HEK293 (cell line): Measurements from ENCODE around the gene RPRML.
A peak's percentile ranks its signal among the peaks of the same experiment; 100 is the strongest.

Experiments used
- CTCF ChIA-PET: fragments of 350-600 bp; formaldehyde crosslinking; extraction: SDS; loops from one replicate; lab custom pipeline; 2021; ENCODE audit warnings: antibody characterized with exemption; lab: Yijun Ruan, JAX
- POLR2A ChIA-PET: fragments of 300-600 bp; formaldehyde crosslinking; extraction: SDS; loops from one replicate; lab custom pipeline; 2020; ENCODE audit warnings: antibody characterized with exemption, inconsistent platforms; lab: Yijun Ruan, JAX
- H3K27ac ChIP-seq: fragments of 200-500 bp; sonication (Bioruptor generic); 2 replicates; pipeline ENCODE4 v1.5.1; 2014; ENCODE audit warnings: low read depth, low read length, control low read depth, inconsistent platforms; ENCODE audit errors: extremely low read depth
- H3K36me3 ChIP-seq, 2 experiments: fragments of 200-500 bp in 1 of 2; sonication (Bioruptor generic) in 1 of 2; 1 replicate in 1 of 2; 2 replicates in 1 of 2; pipeline ENCODE4 v1.5.1; 2014 to 2017; ENCODE audit warnings: inconsistent platforms in 2 of 2, low read length in 2 of 2; ENCODE audit not compliant: control insufficient read depth in 2 of 2, insufficient read depth in 1 of 2
- H3K4me1 ChIP-seq: fragments of 200-500 bp; sonication (Bioruptor generic); 2 replicates; pipeline ENCODE4 v1.5.1; 2014; ENCODE audit warnings: mild to moderate bottlenecking, low read length, inconsistent platforms; ENCODE audit not compliant: control insufficient read depth, insufficient read depth
- H3K4me3 ChIP-seq: 2 replicates; pipeline ENCODE4 v1.5.1; 2011; ENCODE audit warnings: low read depth, mild to moderate bottlenecking, control low read depth, low read length, moderate library complexity
- H3K9me3 ChIP-seq: fragments of 200-500 bp; sonication (Bioruptor generic); 2 replicates; pipeline ENCODE4 v1.5.1; 2014; ENCODE audit warnings: low read depth, low read length, inconsistent platforms; ENCODE audit not compliant: control insufficient read depth, insufficient read depth
- GFI1B ChIP-seq: fragments of 450-650 bp; formaldehyde crosslinking; IDR thresholded peaks from 2 replicates; pipeline ENCODE4 v1.5.1; 2016; ENCODE audit warnings: missing biosample characterization, missing genetic modification characterization
- KLF7 ChIP-seq: fragments of 450-650 bp; formaldehyde crosslinking; IDR thresholded peaks from 2 replicates; pipeline ENCODE4 v1.5.1; 2016; ENCODE audit warnings: missing biosample characterization, missing genetic modification characterization, borderline replicate concordance
- SCRT2 ChIP-seq: fragments of 450-650 bp; formaldehyde crosslinking; IDR thresholded peaks from 2 replicates; pipeline ENCODE4 v1.5.1; 2016; ENCODE audit warnings: missing biosample characterization, missing genetic modification characterization
- ZBTB20 ChIP-seq: fragments of 450-650 bp; formaldehyde crosslinking; IDR thresholded peaks from 2 replicates; pipeline ENCODE4 v1.5.1; 2016; ENCODE audit warnings: missing biosample characterization, missing genetic modification characterization
- ZFP37 ChIP-seq: fragments of 450-650 bp; formaldehyde crosslinking; IDR thresholded peaks from 2 replicates; pipeline ENCODE4 v1.5.1; 2016; ENCODE audit warnings: missing biosample characterization, missing genetic modification characterization
- ZNF132 ChIP-seq: fragments of 450-650 bp; formaldehyde crosslinking; IDR thresholded peaks from 2 replicates; pipeline ENCODE4 v1.5.1; 2017; ENCODE audit warnings: missing biosample characterization, missing genetic modification characterization, borderline replicate concordance
- ZNF211 ChIP-seq: fragments of 450-650 bp; formaldehyde crosslinking; IDR thresholded peaks from 2 replicates; pipeline ENCODE4 v1.5.1; 2016; ENCODE audit warnings: low read depth, missing biosample characterization, missing genetic modification characterization
- ZNF24 ChIP-seq: fragments of 450-650 bp; formaldehyde crosslinking; IDR thresholded peaks from 2 replicates; pipeline ENCODE4 v1.5.1; 2016; ENCODE audit warnings: missing biosample characterization, missing genetic modification characterization
- ZNF324 ChIP-seq: fragments of 450-650 bp; formaldehyde crosslinking; IDR thresholded peaks from 2 replicates; pipeline ENCODE4 v1.5.1; 2016; ENCODE audit warnings: missing biosample characterization, missing genetic modification characterization
- ZNF423 ChIP-seq: fragments of 450-650 bp; formaldehyde crosslinking; IDR thresholded peaks from 2 replicates; pipeline ENCODE4 v1.5.1; 2016; ENCODE audit warnings: missing biosample characterization, missing genetic modification characterization
- ZNF558 ChIP-seq: fragments of 450-650 bp; formaldehyde crosslinking; IDR thresholded peaks from 2 replicates; pipeline ENCODE4 v1.5.1; 2016; ENCODE audit warnings: missing biosample characterization, missing genetic modification characterization
- ZNF561 ChIP-seq: fragments of 450-650 bp; IDR thresholded peaks from 2 replicates; pipeline ENCODE4 v1.5.1; 2018; ENCODE audit warnings: missing biosample characterization, missing genetic modification characterization, borderline replicate concordance
- ZNF585B ChIP-seq: fragments of 450-650 bp; formaldehyde crosslinking; IDR thresholded peaks from 2 replicates; pipeline ENCODE4 v1.5.1; 2016; ENCODE audit warnings: missing biosample characterization, missing genetic modification characterization
- ZNF623 ChIP-seq: fragments of 450-650 bp; formaldehyde crosslinking; IDR thresholded peaks from 2 replicates; pipeline ENCODE4 v1.5.1; 2016; ENCODE audit warnings: missing biosample characterization, missing genetic modification characterization
- TF ChIP-seq, protein P1 (sequence below): fragments of 450-650 bp; formaldehyde crosslinking; IDR thresholded peaks from 2 replicates; pipeline ENCODE4 v1.5.1; 2016; ENCODE audit warnings: missing biosample characterization, missing genetic modification characterization
- TF ChIP-seq, protein P2 (sequence below): fragments of 450-650 bp; formaldehyde crosslinking; IDR thresholded peaks from 2 replicates; pipeline ENCODE4 v1.5.1; 2016; ENCODE audit warnings: missing biosample characterization, missing genetic modification characterization
- TF ChIP-seq, protein P3 (sequence below): fragments of 450-650 bp; formaldehyde crosslinking; IDR thresholded peaks from 2 replicates; pipeline ENCODE4 v1.5.1; 2016; ENCODE audit warnings: missing biosample characterization, missing genetic modification characterization
- TF ChIP-seq, protein P4 (sequence below): fragments of 450-650 bp; formaldehyde crosslinking; IDR thresholded peaks from 2 replicates; pipeline ENCODE4 v1.5.1; 2016; ENCODE audit warnings: missing biosample characterization, missing genetic modification characterization
- TF ChIP-seq, protein P5 (sequence below): fragments of 450-650 bp; formaldehyde crosslinking; IDR thresholded peaks from 2 replicates; pipeline ENCODE4 v1.5.1; 2016; ENCODE audit warnings: missing biosample characterization, missing genetic modification characterization, borderline replicate concordance
- TF ChIP-seq, protein P6 (sequence below): fragments of 450-650 bp; formaldehyde crosslinking; IDR thresholded peaks from 2 replicates; pipeline ENCODE4 v1.5.1; 2016; ENCODE audit warnings: missing biosample characterization, missing genetic modification characterization
- TF ChIP-seq, protein P7 (sequence below): fragments of 450-650 bp; formaldehyde crosslinking; optimal IDR thresholded peaks from 2 replicates; pipeline ENCODE3; 2016; ENCODE audit warnings: missing biosample characterization, mild to moderate bottlenecking, missing genetic modification characterization

Gene RPRML

DNA sequence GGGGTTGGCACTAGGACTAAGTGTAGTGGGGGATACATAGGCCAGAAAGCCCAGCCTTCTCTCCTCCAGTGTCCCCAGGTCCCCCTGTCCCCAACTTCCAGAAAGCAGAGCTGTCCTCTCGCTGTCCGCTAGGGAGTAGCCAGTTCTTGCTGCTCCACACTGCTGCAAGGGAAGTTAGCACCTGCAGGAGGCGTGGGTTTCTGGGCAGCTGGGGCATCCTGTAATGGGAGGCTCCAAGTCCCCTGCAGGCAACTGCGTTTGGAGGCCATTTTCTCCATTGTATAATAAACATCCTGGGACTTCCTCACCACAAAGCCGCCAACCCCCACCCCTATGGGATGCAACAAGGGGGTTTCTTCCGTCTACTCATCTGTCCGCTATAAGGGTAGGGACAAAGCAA, 1.7 kb downstream of the RPRML start (continued):
- TF ChIP-seq, protein P1, sequence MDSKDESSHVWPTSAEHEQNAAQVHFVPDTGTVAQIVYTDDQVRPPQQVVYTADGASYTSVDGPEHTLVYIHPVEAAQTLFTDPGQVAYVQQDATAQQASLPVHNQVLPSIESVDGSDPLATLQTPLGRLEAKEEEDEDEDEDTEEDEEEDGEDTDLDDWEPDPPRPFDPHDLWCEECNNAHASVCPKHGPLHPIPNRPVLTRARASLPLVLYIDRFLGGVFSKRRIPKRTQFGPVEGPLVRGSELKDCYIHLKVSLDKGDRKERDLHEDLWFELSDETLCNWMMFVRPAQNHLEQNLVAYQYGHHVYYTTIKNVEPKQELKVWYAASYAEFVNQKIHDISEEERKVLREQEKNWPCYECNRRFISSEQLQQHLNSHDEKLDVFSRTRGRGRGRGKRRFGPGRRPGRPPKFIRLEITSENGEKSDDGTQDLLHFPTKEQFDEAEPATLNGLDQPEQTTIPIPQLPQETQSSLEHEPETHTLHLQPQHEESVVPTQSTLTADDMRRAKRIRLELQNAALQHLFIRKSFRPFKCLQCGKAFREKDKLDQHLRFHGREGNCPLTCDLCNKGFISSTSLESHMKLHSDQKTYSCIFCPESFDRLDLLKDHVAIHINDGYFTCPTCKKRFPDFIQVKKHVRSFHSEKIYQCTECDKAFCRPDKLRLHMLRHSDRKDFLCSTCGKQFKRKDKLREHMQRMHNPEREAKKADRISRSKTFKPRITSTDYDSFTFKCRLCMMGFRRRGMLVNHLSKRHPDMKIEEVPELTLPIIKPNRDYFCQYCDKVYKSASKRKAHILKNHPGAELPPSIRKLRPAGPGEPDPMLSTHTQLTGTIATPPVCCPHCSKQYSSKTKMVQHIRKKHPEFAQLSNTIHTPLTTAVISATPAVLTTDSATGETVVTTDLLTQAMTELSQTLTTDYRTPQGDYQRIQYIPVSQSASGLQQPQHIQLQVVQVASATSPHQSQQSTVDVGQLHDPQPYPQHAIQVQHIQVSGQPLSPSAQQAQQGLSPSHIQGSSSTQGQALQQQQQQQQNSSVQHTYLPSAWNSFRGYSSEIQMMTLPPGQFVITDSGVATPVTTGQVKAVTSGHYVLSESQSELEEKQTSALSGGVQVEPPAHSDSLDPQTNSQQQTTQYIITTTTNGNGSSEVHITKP: peak; percentile 85

DNA sequence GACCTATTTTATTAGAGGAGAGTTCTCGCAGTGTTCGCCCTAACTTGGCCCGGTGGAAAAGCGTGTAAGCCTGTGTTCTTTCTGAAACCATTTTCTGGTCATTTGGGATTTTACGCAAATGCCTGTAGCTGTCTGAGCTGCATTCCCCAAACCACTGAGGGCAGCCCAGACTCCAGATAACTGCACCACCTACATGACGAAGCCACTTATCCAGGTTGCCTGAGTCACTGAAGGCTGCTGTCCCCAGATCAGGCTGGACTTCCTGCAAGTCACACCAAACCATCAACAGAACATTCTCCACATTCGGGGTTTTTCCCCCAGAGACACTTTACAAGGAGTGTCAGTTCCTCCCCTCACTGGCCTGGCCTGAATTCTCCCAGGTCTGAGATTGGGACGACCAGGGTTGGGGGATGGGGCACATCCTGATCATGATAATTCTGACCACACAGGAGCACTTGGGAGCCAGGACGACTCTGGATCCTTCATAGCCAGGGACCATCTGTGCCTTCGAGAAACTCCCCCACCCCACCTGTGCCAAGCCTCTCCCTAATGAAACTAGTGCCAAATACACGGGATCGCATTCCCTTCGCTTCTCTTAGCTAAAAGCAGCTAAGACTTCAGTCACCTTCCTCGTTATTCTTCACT, 2.3 kb downstream of the RPRML start:
- no peak overlapping the region for H3K27ac ChIP-seq
- H3K4me3 ChIP-seq: no peak overlapping the region
- H3K9me3 ChIP-seq: no peaks in the 10 kb centered on the region
- ChIA-PET POLR2A (no interaction called here), CTCF (interaction anchor here (0.6 to 1.3 kb wide), 2 partner anchors 20 to 33 kb away, joined by 3 to 6 read pairs; no protein-coding TSS in a partner anchor)
- H3K36me3 ChIP-seq: peaks cover 0 to 2% of the 10 kb centered on the region in 2 experiments; a peak in 1 of 3 replicates
- peaks cover 6% of the 10 kb centered on the region; the same call in 1 of the 2 replicates for H3K4me1 ChIP-seq
- TF ChIP-seq KLF7 (no peak), ZNF423 (no peak), ZNF561 (tag by site-specific recombination) (no peak), ZNF585B (tag by site-specific recombination) (no peak), SCRT2 (tag by site-specific recombination) (peak; percentile 35; the same call in 1 of the 2 replicates), ZNF211 (tag by site-specific recombination) (no peak), ZNF324 (tag by site-specific recombination) (no peak), ZFP37 (tag by site-specific recombination) (no peak), ZNF24 (no peak), ZNF558 (tag by site-specific recombination) (no peak), ZBTB20 (tag by site-specific recombination) (peak; percentile 86), ZNF132 (tag by site-specific recombination) (no peak), ZNF623 (tag by site-specific recombination) (no peak), GFI1B (tag by site-specific recombination) (no peak)
- TF ChIP-seq, protein P2, sequence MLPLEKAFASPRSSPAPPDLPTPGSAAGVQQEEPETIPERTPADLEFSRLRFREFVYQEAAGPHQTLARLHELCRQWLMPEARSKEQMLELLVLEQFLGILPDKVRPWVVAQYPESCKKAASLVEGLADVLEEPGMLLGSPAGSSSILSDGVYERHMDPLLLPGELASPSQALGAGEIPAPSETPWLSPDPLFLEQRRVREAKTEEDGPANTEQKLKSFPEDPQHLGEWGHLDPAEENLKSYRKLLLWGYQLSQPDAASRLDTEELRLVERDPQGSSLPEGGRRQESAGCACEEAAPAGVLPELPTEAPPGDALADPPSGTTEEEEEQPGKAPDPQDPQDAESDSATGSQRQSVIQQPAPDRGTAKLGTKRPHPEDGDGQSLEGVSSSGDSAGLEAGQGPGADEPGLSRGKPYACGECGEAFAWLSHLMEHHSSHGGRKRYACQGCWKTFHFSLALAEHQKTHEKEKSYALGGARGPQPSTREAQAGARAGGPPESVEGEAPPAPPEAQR: no peak
- TF ChIP-seq, protein P3, sequence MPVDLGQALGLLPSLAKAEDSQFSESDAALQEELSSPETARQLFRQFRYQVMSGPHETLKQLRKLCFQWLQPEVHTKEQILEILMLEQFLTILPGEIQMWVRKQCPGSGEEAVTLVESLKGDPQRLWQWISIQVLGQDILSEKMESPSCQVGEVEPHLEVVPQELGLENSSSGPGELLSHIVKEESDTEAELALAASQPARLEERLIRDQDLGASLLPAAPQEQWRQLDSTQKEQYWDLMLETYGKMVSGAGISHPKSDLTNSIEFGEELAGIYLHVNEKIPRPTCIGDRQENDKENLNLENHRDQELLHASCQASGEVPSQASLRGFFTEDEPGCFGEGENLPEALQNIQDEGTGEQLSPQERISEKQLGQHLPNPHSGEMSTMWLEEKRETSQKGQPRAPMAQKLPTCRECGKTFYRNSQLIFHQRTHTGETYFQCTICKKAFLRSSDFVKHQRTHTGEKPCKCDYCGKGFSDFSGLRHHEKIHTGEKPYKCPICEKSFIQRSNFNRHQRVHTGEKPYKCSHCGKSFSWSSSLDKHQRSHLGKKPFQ (tag by site-specific recombination): no peak
- TF ChIP-seq, protein P4, sequence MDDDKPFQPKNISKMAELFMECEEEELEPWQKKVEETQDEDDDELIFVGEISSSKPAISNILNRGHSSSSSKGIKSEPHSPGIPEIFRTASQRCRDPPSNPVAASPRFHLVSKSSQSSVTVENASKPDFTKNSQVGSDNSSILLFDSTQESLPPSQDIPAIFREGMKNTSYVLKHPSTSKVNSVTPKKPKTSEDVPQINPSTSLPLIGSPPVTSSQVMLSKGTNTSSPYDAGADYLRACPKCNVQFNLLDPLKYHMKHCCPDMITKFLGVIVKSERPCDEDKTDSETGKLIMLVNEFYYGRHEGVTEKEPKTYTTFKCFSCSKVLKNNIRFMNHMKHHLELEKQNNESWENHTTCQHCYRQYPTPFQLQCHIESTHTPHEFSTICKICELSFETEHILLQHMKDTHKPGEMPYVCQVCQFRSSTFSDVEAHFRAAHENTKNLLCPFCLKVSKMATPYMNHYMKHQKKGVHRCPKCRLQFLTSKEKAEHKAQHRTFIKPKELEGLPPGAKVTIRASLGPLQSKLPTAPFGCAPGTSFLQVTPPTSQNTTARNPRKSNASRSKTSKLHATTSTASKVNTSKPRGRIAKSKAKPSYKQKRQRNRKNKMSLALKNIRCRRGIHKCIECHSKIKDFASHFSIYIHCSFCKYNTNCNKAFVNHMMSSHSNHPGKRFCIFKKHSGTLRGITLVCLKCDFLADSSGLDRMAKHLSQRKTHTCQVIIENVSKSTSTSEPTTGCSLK: no peak
- TF ChIP-seq, protein P5, sequence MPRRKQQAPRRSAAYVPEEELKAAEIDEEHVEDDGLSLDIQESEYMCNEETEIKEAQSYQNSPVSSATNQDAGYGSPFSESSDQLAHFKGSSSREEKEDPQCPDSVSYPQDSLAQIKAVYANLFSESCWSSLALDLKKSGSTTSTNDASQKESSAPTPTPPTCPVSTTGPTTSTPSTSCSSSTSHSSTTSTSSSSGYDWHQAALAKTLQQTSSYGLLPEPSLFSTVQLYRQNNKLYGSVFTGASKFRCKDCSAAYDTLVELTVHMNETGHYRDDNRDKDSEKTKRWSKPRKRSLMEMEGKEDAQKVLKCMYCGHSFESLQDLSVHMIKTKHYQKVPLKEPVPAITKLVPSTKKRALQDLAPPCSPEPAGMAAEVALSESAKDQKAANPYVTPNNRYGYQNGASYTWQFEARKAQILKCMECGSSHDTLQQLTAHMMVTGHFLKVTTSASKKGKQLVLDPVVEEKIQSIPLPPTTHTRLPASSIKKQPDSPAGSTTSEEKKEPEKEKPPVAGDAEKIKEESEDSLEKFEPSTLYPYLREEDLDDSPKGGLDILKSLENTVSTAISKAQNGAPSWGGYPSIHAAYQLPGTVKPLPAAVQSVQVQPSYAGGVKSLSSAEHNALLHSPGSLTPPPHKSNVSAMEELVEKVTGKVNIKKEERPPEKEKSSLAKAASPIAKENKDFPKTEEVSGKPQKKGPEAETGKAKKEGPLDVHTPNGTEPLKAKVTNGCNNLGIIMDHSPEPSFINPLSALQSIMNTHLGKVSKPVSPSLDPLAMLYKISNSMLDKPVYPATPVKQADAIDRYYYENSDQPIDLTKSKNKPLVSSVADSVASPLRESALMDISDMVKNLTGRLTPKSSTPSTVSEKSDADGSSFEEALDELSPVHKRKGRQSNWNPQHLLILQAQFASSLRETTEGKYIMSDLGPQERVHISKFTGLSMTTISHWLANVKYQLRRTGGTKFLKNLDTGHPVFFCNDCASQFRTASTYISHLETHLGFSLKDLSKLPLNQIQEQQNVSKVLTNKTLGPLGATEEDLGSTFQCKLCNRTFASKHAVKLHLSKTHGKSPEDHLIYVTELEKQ (tag by site-specific recombination): no peak
- TF ChIP-seq, protein P6, sequence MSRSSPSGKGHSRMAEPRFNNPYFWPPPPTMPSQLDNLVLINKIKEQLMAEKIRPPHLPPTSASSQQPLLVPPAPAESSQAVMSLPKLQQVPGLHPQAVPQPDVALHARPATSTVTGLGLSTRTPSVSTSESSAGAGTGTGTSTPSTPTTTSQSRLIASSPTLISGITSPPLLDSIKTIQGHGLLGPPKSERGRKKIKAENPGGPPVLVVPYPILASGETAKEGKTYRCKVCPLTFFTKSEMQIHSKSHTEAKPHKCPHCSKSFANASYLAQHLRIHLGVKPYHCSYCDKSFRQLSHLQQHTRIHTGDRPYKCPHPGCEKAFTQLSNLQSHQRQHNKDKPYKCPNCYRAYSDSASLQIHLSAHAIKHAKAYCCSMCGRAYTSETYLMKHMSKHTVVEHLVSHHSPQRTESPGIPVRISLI: no peak
- TF ChIP-seq, protein P7, sequence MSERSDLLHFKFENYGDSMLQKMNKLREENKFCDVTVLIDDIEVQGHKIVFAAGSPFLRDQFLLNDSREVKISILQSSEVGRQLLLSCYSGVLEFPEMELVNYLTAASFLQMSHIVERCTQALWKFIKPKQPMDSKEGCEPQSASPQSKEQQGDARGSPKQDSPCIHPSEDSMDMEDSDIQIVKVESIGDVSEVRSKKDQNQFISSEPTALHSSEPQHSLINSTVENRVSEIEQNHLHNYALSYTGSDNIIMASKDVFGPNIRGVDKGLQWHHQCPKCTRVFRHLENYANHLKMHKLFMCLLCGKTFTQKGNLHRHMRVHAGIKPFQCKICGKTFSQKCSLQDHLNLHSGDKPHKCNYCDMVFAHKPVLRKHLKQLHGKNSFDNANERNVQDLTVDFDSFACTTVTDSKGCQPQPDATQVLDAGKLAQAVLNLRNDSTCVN: no peak
